NB4 (cell line): ENCODE results near the gene OR5K3.

Source experiments
- DNase-seq: peaks from one replicate; pipeline ENCODE4 v3.0.0; 2010; ENCODE audit warnings: low read depth
- H3K4me3 ChIP-seq: one replicate; pipeline ENCODE4 v1.5.1; 2011; ENCODE audit warnings: mild to moderate bottlenecking, low read depth, low read length, moderate library complexity
- CTCF ChIP-seq: IDR thresholded peaks from one replicate; pipeline ENCODE4 v1.5.1; 2012; ENCODE audit warnings: low read depth, low read length
- MAX ChIP-seq: IDR thresholded peaks from 2 replicates; pipeline ENCODE4 v1.6.1; 2011; ENCODE audit warnings: low read depth, low read length
- MYC ChIP-seq: IDR thresholded peaks from 2 replicates; pipeline ENCODE4 v1.6.1; 2011; ENCODE audit warnings: low read depth, low read length
- POLR2A ChIP-seq: IDR thresholded peaks from 2 replicates; pipeline ENCODE4 v1.6.1; 2011; ENCODE audit warnings: mild to moderate bottlenecking; ENCODE audit not compliant: insufficient read length; ENCODE audit errors: extremely low read depth

Gene OR5K3

GRCh38 chr3:98440283-98440682 lies 49.8 kb downstream of the OR5K3 start:
- DNase-seq = no peak
- no peak for TF ChIP-seq POLR2A
- TF ChIP-seq CTCF = no peak
- TF ChIP-seq MAX = no peak
- no peak for TF ChIP-seq MYC
- H3K4me3 ChIP-seq = no peak overlapping the region
